GM21737 (cell line): ENCODE measurements around the gene GDNF.
"Not testable (repeated sequence)": the region's sequence is repeated elsewhere in the genome, so short reads cannot be mapped to it uniquely, and the experiment has no call there.

Source experiments
- ATAC-seq: cut with Tn5 transposase; IDR thresholded peaks from one replicate; pipeline ENCODE4 v1.9.1; 2021; ENCODE audit warnings: mild to moderate bottlenecking, moderate library complexity; ENCODE audit not compliant: unreplicated experiment

Gene GDNF

GRCh38 chr5:37787742-37788141, 52.1 kb downstream of the GDNF start:
- ATAC-seq, result no peak

GRCh38 chr5:37786862-37787519, 52.9 kb downstream of the GDNF start:
- no peak for ATAC-seq

GRCh38 chr5:37786416-37786815, 53.4 kb downstream of the GDNF start:
- no peak for ATAC-seq

DNA sequence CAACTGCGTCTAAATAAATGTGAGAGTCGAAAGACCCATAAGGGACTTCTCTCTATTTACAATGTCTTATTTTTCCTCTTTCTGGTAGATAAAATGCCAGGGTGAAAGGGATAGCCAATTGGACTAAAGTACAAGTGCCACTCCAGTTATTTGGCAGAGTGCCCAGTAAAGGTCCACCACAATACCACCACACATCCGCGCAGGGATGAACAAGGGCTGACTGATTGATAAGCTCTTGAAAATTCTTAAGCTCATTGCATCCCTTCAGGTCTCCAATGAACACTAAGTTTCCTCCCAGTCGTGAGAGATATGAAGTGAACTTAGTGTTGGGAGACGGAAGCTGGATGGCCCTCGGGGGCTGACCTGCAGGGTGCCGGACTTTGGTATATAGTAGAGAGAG, 58.4 kb downstream of the GDNF start:
- ATAC-seq, result not testable (repeated sequence)

GRCh38 chr5:37777432-37778130, 62.3 kb downstream of the GDNF start:
- no peak for ATAC-seq

- ATAC-seq, result no peak
These were observed 63.0 kb downstream of the GDNF start for GRCh38 chr5:37776826-37777225.

DNA sequence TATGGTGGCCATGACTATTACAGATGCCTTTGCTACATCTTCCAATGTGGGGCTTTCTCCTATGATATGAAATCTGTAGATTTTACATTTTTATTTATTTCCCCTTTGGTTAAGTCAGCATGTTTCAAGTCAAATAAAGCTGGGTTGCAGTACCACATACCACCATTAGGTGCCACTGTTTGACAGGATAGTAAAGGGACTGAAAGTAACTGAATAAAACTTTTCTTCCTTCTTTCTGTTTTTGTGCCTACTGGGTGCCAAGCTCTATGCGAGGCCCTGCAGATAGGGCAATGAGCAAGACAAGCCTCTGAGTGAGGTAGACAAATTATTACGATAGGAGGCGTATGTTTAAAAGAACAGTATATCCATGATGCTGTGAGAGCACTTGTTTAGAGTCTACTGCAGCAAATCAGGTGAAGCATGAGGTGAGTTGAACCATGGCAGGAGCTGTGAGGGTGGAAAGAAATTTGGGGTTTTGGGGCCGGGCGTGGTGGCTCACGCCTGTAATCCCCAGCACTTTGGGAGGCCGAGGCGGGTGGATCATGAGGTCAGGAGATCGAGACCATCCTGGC, 64.8 kb downstream of the GDNF start:
- no peak for ATAC-seq

- ATAC-seq, result no peak
These were observed 66.0 kb downstream of the GDNF start for GRCh38 chr5:37773809-37774208.

GRCh38 chr5:37772255-37772654, 67.6 kb downstream of the GDNF start:
- no peak for ATAC-seq

GRCh38 chr5:37771731-37772130, 68.1 kb downstream of the GDNF start:
- no peak for ATAC-seq

GRCh38 chr5:37771203-37771611, 68.6 kb downstream of the GDNF start:
- ATAC-seq, result no peak

- no peak for ATAC-seq
These were observed 69.1 kb downstream of the GDNF start for GRCh38 chr5:37770786-37771185.

DNA sequence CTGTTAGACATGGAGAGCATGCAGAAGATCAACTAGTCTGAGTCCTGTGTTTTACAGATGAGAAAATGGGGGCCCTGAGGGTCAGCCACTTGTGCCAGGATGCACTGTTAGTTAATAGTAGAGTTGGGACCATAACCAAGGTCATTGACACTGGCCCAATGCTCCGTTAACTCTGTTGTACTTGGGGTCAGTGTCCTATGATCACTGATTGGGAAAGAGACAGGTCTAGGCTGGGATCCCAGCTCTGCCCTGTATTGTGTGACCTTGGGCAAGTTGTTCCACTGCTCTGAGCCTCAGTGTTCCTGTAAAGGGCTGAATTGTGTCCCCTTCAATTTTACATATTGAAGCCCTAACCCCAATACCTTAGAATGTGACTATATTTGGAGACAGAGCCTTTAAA, 70.0 kb downstream of the GDNF start:
- ATAC-seq, result no peak

DNA sequence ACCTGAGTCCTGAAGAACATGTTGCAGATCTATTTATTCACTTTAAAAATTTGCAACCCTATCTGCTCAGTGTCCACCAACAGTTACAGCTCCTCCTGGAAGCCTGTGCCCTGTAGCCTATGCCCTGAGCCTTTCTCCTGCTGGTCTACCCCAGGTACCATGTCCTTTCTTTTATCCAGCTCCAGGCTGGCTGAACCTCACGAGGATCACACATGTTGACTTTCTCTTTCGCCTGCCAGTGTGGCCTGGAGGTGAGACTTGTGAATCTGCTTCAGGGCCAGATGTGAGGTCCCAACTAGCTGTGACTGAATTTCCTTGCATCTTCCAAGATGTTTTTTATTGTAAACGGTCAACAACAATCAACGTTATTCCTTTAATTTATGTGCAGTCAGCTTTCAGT, 70.7 kb downstream of the GDNF start:
- ATAC-seq, result no peak

GRCh38 chr5:37768371-37768770, 71.5 kb downstream of the GDNF start:
- no peak for ATAC-seq

GRCh38 chr5:37767961-37768360, 71.9 kb downstream of the GDNF start:
- no peak for ATAC-seq

DNA sequence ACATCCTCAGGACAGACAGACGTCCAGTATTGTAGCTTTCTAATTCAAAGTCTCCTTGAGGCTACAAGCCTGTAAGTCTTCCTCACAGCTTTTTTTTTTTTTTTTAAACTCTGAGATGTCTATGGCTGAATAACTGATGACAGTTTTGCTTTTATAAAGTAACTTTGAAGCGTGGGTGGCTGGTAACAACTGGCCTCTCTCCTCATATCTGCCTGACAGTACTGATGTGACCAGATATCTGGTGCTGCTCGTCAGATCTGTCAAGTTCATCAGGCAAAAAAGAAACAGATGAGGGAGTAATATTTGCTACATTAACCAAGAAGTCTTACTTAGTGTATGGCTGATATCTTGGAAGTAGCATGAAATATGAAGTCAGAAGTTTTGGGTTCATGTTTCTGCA, 72.6 kb downstream of the GDNF start:
- no peak for ATAC-seq
